ENCODE data around the gene WNT9A. TPM values are rescaled to one million over a fixed set of nuclear protein-coding genes. Genes with fewer than 3 reads are reported as not detected.

Gene WNT9A
- total and polyA plus RNA-seq, 9 of the 15 experiments (the other 6 are each of a cell fraction or from before 2014, with no cell fraction given): 0.04 to 0.17 (median 0.10) TPM; not detected in 4

GRCh38 chr1:227947676-227948492 is at the start of gene WNT9A (continued):
- TF ChIP-seq TSC22D4 (tag; IDR thresholded peaks at IDR 0.05) (no peak), ATF2 (CRISPR knock-in tag; IDR thresholded peaks at IDR 0.05) (no peak), MIER1 (IDR thresholded peaks at IDR 0.05; ENCODE audit: low read depth) (no peak), ZNF318 (IDR thresholded peaks at IDR 0.05; ENCODE audit: borderline replicate concordance in 1 of 2, low read depth in 1 of 2) (no peak), ATF4 (CRISPR knock-in tag; IDR thresholded peaks at IDR 0.05) (no peak), ZNF644 (tag; IDR thresholded peaks at IDR 0.05; ENCODE audit: low read depth) (no peak), SREBF2 (CRISPR knock-in tag; IDR thresholded peaks at IDR 0.05) (no peak), ZNF79 (CRISPR knock-in tag; IDR thresholded peaks at IDR 0.05; ENCODE audit: low read depth) (no peak), E2F8 (IDR thresholded peaks at IDR 0.05; ENCODE audit: low read depth, partially characterized antibody) (no peak), KLF10 (CRISPR knock-in tag; IDR thresholded peaks at IDR 0.05) (no peak), ZNF124 (CRISPR knock-in tag; IDR thresholded peaks at IDR 0.05) (no peak)
